ENCODE results near the gene GPR107. TPM values are rescaled to one million over a fixed set of nuclear protein-coding genes. Genes with fewer than 3 reads are reported as not detected.
A peak's percentile ranks its signal among the peaks of the same experiment; 100 is the strongest.

Gene GPR107
- total and polyA plus RNA-seq, 2 experiments from 2014 or later: 12.3 to 23.9 TPM

GRCh38 chr9:130049431-130050210 is 4.1 kb upstream of the GPR107 start:
- no peak for DNase-seq (ENCODE audit: low read depth in 1 of 2, low spot score in 1 of 2)
- peaks cover 16% of the 10 kb centered on the region for H3K4me1 ChIP-seq (ENCODE audit: low read depth)
- H3K4me3 ChIP-seq: no peak overlapping the region
- H3K36me3 ChIP-seq: no peaks in the 10 kb centered on the region
- H3K9me3 ChIP-seq (ENCODE audit: low read depth): no peaks in the 10 kb centered on the region
- no peaks in the 10 kb centered on the region for H3K27me3 ChIP-seq
- H3K27ac ChIP-seq: peak overlapping the region; percentile 51
- no peak for TF ChIP-seq CTCF (IDR thresholded peaks at IDR 0.05; ENCODE audit: low read depth, low read length)

GRCh38 chr9:130050462-130050861 is 3.2 kb upstream of the GPR107 start:
- H3K27me3 ChIP-seq: no peaks in the 10 kb centered on the region
- DNase-seq (ENCODE audit: low read depth in 1 of 2, low spot score in 1 of 2): no peak
- peaks cover 18% of the 10 kb centered on the region for H3K4me1 ChIP-seq (ENCODE audit: low read depth)
- H3K4me3 ChIP-seq: no peak overlapping the region
- H3K27ac ChIP-seq: peak overlapping the region; percentile 51
- H3K9me3 ChIP-seq (ENCODE audit: low read depth): no peaks in the 10 kb centered on the region
- no peaks in the 10 kb centered on the region for H3K36me3 ChIP-seq
- no peak for TF ChIP-seq CTCF (IDR thresholded peaks at IDR 0.05; ENCODE audit: low read depth, low read length)

GRCh38 chr9:130051855-130052254 is 1.9 kb upstream of the GPR107 start:
- Histone ChIP-seq H3K9me3 (ENCODE audit: low read depth) (no peaks in the 10 kb centered on the region), H3K4me1 (ENCODE audit: low read depth) (peaks cover 15% of the 10 kb centered on the region), H3K27ac (no peak overlapping the region), H3K36me3 (no peaks in the 10 kb centered on the region), H3K4me3 (no peak overlapping the region), H3K27me3 (no peaks in the 10 kb centered on the region)
- DNase-seq (ENCODE audit: low read depth in 1 of 2, low spot score in 1 of 2): no peak
- TF ChIP-seq CTCF (IDR thresholded peaks at IDR 0.05; ENCODE audit: low read depth, low read length): no peak

- DNase-seq (ENCODE audit: low read depth in 1 of 2, low spot score in 1 of 2): no peak
- peak overlapping the region; percentile 90 for H3K27ac ChIP-seq
- no peaks in the 10 kb centered on the region for H3K36me3 ChIP-seq
- H3K4me1 ChIP-seq (ENCODE audit: low read depth): peaks cover 15% of the 10 kb centered on the region
- H3K9me3 ChIP-seq (ENCODE audit: low read depth): no peaks in the 10 kb centered on the region
- H3K4me3 ChIP-seq: peak overlapping the region; percentile 84
- no peaks in the 10 kb centered on the region for H3K27me3 ChIP-seq
- no peak for TF ChIP-seq CTCF (IDR thresholded peaks at IDR 0.05; ENCODE audit: low read depth, low read length)
These were observed 600 bp upstream of the GPR107 start for GRCh38 chr9:130053109-130053503.

GRCh38 chr9:130054325-130054786 is 650 bp downstream of the GPR107 start:
- DNase-seq (ENCODE audit: low read depth in 1 of 2, low spot score in 1 of 2): no peak
- no peaks in the 10 kb centered on the region for H3K27me3 ChIP-seq
- H3K27ac ChIP-seq: peak overlapping the region; percentile 90
- peak overlapping the region; percentile 84 for H3K4me3 ChIP-seq
- TF ChIP-seq CTCF (IDR thresholded peaks at IDR 0.05; ENCODE audit: low read depth, low read length): no peak
- H3K36me3 ChIP-seq: no peaks in the 10 kb centered on the region
- H3K4me1 ChIP-seq (ENCODE audit: low read depth): peaks cover 15% of the 10 kb centered on the region
- H3K9me3 ChIP-seq (ENCODE audit: low read depth): no peaks in the 10 kb centered on the region
